ENCODE measurements around the gene DES.

DES gene

DNA sequence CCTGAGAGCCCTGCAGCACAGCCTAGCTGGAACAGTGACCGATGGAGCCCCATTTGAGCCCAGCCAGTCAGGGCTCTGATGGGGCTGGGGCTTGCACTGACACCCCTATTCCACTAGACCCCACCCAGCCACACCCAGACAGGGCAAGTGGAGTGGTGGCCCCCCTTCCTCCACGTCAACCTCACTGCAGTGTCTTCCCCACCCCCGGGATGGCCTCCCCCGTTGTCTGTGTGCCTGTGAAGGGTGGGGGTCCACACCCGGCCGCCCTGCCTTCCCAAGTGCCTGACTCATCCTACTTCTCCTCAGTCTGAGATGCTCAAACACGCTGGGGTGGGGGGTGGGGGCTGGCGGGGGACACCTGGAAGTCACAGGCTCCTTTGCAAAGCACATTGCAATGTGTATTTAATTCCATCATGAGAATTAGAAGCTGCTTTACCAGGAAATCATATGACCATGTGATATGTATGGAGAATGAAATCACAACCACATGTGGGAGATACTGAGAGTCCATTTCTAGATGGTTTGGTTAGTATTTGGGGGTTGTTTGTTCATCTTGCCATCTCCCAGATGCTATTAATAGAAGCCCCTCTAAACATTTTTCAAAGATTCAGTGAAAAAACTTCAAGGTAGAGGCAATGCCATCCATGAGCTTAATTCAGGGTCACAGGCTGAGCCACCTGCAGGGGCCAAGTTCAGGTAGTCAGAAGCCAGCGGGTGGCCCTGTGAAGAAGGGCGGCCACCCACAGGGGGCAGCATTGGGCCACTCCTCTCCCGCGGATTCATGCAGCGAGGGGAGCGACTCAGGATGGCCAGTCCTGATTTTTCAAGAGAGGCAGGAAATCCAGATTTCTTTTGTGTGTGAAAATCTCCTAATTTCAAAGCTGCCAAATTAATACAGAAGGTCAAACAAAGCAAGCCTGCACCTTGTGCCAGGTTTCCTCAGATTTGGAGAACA lies 57.8 kb downstream of the DES start:
- FAIRE-seq, result no peak

Measured in G401.6 (cell line).